HG02610 (cell line): ENCODE results near the gene DTNB.
A peak's percentile ranks its signal among the peaks of the same experiment; 100 is the strongest.
"Not testable (repeated sequence)": the region's sequence is repeated elsewhere in the genome, so short reads cannot be mapped to it uniquely, and the experiment has no call there.

Experiments used
- ATAC-seq: cut with Tn5 transposase; IDR thresholded peaks from one replicate; pipeline ENCODE4 v1.9.1; 2021; ENCODE audit warnings: mild to moderate bottlenecking, moderate library complexity; ENCODE audit not compliant: unreplicated experiment

Gene DTNB

DNA sequence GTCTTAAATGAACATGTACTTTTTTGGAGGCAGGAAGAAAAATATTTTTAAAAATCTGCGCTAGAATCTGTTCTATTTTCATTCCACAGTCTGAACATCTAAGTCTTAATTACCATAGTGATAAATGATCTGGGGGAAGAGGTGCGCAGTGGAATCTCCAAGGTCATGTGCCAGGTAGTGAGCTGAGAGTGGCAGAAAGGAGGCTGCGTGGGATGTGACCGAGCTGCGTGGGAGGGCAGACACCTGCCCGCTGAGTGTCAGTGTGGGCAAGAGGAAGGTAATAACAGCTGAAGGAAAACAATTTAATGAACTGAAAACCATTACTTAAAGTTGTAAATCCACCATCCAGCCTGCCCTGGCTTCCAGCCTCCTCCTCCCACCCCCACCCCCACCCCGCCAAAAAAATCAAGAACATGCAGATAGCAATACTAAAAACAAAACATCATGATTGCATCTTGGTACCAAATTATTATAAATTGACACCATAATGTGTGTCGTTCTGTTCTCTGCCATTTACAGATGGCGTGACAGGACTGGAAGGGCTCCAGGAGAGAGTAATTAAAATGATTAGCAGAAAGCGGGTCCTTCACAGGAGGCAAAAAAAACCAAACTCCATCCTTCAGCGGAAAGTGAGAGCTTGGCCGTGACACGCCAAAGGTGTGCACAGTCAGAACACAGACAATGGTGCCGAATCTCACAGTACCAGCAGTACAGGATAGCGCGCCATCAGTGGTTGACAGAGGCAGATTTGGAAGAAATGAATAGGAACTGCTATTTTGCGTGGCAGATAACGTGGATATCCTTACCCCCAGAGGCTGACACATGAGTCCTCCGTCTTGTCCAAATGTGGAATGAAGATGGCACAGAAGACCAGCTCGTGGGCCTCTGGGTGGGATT lies 11.4 kb upstream of the DTNB start:
- ATAC-seq, result no peak

DNA sequence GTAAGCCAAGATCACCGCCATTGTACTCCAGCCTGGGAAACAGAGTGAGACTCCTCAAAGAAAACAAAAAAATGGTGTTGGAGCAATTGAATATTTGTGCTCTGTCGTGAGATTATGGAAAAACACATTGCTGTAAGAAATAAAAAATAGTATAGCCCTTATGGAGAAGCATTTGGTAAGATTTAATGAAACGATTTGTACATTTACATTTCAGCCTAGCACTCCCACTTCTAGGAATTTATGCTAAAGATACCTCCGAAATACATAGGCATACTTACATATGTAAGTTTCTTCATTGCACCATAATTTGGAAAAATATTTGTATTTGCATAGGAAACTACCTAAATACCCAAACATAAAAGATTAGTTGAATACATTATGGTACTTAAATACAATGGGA lies 8.7 kb upstream of the DTNB start:
- no peak for ATAC-seq

DNA sequence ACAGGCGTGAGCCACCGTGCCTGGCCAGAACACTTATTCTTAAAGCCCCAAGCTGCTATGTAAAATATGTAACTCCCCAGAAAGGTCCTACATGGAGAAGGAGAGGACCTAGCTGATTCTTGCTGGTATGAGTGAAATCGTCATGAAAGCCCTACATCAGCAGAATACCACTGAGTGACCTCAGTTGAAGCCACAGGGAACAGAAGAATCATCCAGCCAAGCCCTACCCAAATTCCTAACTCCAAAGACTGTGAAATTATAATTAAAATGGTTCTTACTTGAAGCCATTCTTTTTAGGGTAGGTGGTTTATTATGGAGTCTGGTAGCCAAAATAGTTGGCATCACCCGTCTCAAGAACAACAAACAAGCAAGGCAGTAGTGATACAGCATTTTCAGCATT lies 4.5 kb upstream of the DTNB start:
- ATAC-seq, result no peak

DNA sequence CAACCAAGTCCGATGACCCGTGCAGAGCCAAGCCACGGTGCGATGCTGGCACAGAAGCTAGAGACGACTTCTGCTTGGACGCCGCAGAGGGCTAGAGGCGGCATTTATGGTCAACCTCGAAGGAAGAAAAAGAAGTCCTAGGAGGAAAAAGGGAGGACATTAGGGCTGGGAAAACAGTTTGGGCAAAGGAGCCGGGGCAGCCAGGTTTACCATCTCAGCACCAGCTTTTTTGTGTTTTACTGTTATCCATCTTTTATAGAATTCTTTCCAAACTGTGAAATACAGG lies 643 bp upstream of the DTNB start:
- no peak for ATAC-seq

DNA sequence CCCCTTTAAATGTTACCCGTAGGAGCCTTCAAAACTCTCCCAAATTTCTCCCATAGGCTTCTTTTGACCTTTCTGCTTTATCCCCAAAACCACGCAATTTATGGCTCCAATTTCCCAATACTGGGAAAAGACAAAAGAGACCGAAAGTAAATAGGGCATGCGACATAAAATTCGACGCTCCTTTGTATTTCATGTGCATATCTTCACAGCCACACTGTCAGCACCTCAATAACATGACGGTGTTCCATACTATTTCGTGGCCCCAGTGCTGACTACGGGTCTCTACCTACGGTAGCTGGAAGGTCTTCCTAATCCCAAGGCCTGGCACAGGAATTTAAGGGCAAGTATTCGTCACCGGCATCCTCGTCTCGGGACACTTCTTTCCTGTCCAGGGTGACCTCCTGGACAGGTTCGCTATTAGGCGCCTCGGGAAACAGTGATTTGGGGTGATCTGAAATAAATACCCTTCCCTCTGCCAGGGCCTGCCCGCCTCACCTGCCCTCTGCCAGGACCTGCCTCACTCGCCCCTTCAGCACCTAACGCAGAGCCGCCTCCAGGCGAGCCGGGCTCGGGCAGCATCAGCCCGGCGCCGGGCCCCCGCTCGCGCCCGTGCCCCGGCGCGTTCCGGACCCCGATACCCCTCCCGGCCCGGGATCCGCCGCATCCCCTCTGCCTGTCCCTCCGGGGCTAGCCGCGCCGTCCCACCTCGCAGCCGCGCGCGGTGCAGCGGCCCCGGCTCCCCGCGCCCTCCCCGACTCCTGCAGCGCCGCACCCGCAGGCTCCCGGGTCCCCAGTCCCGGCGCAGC lies 680 bp downstream of the DTNB start:
- ATAC-seq, result peak; percentile 50

DNA sequence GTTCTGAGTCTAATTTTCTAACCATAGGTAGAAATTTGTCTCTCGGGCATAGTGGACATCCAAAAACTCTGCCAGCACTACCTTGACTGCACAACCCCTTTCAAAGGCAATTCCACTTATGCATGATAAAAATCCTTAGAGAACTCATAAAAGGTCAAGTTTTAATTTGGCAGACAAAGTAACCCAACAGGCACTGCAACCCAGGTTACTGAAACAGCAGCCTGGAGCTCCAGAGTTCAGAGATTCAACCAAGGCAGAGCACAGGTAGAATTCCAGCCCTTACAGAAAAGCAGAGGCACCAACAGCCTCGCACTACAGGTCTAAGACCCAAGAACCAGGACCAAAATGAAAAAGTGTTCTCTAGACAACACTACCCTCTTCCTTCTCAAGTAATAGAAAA lies 1.8 kb downstream of the DTNB start:
- ATAC-seq, result no peak

- no peak for ATAC-seq
Measured at GRCh38 chr2:25669520-25669919, 3.9 kb downstream of the DTNB start.

GRCh38 chr2:25666218-25666617 lies 7.2 kb downstream of the DTNB start:
- ATAC-seq, result no peak

DNA sequence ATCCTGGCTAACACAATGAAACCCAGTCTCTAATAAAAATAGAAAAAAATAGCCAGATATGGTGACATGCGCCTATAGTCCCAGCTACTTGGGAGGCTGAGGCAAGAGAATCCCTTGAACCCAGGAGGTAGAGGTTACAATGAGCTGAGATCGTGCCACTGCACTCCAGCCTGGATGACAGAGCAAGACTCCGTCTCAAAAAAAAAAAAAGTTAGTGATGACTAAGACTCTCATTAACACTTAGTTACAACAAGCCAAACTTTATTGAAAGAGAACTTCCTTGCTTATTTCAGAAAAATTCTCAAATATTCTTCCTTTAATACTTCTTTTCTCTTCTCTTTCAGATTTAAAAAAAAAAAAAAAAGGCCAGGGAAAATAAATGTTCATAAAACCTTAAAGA lies 7.9 kb downstream of the DTNB start:
- ATAC-seq, result not testable (repeated sequence)

DNA sequence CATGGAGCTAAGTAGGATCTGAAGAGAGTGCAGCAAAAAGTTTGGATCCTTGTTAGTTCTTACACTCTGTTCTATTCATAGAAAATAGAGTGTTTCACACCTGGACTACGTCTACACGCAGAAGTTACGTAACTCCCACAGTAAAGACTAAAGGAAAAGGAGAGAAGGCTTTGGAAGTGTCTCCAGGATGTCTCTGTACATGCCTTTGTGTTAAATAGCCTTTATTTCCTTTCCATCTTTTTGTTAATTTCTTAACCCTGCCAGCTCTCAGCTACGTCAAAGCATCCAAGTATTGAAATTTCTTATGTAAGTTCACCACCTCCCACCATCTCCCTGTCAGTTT lies 8.4 kb downstream of the DTNB start:
- no peak for ATAC-seq

GRCh38 chr2:25664183-25664964 lies 9.0 kb downstream of the DTNB start:
- ATAC-seq, result peak; percentile 50

- ATAC-seq, result no peak
Measured at GRCh38 chr2:25655316-25655715, 18.1 kb downstream of the DTNB start.

GRCh38 chr2:25654801-25655200 lies 18.6 kb downstream of the DTNB start:
- no peak for ATAC-seq

DNA sequence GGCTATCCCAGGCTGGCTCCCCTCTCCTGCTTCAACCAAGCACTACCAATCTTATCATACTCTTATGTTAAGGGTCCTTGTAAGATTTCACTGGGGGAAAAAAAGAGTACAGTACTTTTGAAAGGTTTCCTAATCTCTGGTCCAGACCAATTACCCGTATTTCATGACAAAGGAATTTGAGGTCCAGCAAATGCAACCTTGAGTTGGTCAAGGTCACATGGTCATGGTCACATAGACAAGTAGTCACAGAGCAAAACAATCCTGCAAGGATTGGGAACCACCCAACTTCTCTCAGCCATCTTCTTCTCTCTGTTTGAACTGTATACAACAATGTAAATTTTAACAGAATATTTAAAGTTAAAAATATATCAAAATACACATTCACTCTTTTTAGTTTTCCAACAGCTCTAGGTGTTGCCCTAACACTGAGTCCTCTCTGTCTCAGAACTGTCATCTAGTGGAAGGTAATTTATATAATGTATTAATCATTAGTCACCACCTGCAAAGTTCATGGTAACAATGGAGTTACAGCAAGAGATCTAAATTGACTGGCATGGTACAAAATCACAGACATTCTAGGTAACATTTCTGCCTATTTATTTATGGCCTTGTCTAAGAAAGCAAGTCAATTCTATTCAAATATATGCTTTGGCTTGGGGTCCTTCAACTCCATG lies 21.5 kb downstream of the DTNB start:
- no peak for ATAC-seq

- ATAC-seq, result no peak
Measured at GRCh38 chr2:25651066-25651465, 22.3 kb downstream of the DTNB start.

- ATAC-seq, result no peak
Measured at GRCh38 chr2:25650256-25650655, 23.1 kb downstream of the DTNB start.

DNA sequence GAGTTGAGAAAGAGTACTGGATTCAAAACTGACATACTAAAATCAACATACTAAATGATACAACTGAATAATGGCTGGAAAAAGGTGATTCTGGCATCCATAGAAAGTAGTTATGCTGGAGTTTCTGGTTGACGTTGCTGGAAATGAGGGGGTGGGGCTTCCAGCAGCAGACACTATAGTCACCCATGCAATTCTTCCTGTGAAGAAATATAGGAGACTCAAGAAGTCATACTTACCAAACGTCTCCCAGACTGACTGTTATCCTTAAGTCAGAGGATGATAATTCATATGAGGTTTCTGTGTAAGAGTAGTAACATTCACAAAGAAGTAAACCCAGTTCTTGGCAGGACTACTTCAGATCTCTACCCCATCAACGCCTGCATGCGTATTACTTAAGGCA lies 23.6 kb downstream of the DTNB start:
- ATAC-seq, result no peak

GRCh38 chr2:25642298-25642697 lies 31.1 kb downstream of the DTNB start:
- ATAC-seq, result no peak

DNA sequence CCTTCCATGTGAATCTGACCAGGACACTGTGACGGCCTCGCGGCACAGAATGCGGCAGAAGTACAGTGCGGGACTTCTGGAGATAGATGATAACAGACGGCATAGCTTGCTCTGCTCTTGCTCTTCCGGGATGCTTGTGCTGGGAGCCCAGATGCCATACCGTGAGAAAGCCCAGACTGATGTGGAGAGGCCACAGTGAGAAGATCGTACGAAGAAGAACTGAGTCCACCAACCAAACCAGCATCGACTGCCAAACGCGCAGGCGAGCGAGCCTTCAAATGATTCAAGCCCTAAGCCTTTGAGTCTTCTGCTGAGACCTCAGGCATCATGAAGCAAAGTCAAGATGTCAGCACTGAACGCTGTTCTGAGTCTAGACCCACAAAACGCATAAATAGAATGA lies 33.7 kb downstream of the DTNB start:
- no peak for ATAC-seq

DNA sequence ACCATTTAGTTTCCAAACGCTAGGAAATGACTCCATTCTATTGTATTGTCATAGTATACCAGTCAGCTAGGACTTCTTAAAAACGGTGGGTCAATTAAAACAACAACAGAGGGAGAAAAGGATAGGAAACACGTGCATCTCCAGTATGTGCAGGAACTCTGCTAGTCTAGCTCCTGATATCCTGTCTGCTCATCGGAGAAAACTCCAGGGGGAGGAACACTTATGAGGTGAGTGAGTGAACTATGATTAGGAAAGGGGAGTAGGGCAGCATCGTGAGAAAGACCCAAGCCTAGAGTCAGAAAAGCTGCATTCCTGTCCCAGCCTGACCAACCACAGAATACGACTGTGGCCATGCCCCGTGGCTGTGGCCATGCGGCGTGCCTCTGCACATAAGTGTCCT lies 34.2 kb downstream of the DTNB start:
- ATAC-seq, result no peak

GRCh38 chr2:25635797-25636196 lies 37.6 kb downstream of the DTNB start:
- ATAC-seq, result no peak
